GM21717 (cell line): ENCODE results near the gene MAGI2.

Experiments
- ATAC-seq: cut with Tn5 transposase; IDR thresholded peaks from one replicate; pipeline ENCODE4 v1.9.1; 2021; ENCODE audit warnings: mild to moderate bottlenecking, moderate library complexity; ENCODE audit not compliant: unreplicated experiment

MAGI2 gene

DNA sequence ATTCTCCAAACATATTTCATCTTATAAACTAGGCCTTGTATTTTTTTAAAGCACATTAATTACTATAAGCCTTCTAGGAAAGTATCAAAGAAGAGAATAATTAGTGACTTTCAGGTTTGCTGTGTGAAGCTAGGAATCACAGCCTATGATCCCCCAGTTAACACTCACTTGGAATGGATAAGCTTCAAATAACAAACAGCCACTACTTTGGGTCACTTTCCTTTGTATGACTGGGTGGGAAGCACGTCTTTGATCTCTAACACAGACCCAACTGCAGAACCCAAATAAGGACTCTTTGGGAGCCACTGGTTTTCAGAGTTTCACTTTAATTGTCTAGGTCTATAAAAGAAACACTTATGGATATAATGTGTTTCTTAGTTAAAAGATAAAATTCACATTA is 769.3 kb downstream of the MAGI2 start:
- no peak for ATAC-seq

- ATAC-seq: no peak
Observed at GRCh38 chr7:78683566-78683965, 769.9 kb downstream of the MAGI2 start.

GRCh38 chr7:78679112-78679876 is 774.2 kb downstream of the MAGI2 start:
- no peak for ATAC-seq

- ATAC-seq: no peak
Observed at GRCh38 chr7:78677391-78677790, 776.1 kb downstream of the MAGI2 start.

DNA sequence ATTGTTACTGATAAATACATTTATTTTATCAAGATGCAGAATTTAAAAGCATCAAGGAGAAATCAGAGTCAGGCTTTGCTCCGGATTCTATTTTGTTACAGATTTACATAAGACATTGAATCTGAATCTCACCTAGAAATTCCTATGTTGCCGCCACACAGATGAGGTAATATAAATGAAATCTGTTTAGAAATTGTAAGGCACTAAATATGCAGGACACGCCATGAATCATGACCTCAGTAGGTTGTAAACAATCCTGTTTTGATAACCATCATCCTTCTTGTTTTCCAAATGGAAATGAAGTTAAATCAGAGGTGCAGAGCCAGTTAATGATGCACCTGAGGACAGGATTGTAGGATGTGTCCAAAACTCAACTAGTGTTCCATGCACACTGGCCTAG is 778.0 kb downstream of the MAGI2 start:
- ATAC-seq: no peak

- ATAC-seq: no peak
Observed at GRCh38 chr7:78673272-78673671, 780.2 kb downstream of the MAGI2 start.

DNA sequence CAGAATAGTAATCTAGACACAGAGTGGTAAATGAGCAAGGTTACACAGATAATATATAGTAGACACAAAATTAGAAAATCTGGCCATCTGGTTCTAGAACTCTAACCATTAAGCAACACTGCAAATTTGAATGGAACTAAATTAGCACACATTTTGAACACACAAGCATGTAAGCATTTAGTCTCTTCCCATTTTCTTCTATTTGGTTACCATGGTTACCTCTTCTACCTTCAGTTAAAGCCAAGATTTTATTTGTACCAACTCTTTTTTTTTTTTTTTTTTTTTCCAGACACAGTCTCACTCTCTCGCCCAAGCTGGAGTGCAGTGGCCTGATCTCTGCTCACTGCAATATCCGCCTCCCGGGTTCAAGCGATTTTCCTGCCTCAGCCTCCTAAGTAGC is 790.5 kb downstream of the MAGI2 start:
- no peak for ATAC-seq

- no peak for ATAC-seq
Observed at GRCh38 chr7:78649976-78650375, 803.5 kb downstream of the MAGI2 start.

DNA sequence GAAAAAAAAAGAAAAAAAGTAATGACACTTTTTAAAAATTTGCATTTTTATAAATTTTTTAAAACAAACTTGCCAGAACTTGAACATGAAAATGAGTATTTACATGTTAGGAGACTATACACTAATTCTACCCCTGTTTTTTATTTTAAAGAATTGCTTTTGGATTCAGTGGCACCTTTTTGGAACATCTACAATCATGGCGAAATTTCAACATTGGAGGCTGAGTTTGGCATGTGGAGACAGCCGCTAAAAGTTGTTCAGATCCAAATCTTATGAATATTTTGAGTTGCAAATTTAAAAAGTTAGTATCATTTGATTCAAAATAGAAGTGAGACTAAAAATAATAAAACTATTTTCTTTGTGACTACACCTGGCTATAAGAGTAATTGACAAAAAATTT is 804.2 kb downstream of the MAGI2 start:
- no peak for ATAC-seq

DNA sequence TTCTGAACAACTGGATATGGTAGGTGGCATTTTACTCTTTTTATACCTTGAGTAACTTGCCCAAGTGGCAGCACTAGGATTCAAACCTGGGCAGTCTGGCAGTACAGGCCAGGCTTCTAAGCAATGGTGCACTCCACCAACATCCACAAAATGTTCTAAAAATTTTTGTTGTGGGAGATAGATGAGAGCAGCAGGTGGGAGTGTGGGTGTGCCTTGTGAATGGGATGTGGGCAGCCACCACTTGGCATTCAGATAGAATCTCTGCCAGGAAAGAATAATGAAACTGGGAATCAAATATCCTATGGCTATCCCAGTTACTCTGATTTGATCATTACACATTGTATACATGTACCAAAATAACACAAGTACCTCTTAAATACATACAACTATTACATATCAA is 810.7 kb downstream of the MAGI2 start:
- ATAC-seq: no peak

GRCh38 chr7:78638364-78638763 is 815.1 kb downstream of the MAGI2 start:
- ATAC-seq: no peak

DNA sequence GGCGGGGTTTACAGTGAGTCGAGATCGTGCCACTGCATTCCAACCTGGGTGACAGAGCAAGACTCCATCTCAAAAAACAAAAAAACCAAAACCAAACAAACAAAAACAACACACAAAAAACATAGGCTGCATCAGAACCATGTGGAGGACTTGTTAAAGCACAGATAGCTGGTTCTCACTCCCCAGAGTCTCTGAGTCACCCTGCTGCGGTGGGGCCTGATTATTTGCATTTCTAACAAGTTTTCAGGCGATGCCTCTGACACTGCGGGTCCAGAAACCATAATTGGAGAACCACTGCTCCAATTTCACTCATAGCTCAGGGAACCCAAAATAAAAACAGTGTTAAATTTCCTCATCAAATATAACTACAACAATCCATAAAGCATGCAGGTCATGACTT is 816.7 kb downstream of the MAGI2 start:
- no peak for ATAC-seq

GRCh38 chr7:78635026-78635793 is 818.3 kb downstream of the MAGI2 start:
- ATAC-seq: no peak

GRCh38 chr7:78634093-78634492 is 819.4 kb downstream of the MAGI2 start:
- no peak for ATAC-seq

DNA sequence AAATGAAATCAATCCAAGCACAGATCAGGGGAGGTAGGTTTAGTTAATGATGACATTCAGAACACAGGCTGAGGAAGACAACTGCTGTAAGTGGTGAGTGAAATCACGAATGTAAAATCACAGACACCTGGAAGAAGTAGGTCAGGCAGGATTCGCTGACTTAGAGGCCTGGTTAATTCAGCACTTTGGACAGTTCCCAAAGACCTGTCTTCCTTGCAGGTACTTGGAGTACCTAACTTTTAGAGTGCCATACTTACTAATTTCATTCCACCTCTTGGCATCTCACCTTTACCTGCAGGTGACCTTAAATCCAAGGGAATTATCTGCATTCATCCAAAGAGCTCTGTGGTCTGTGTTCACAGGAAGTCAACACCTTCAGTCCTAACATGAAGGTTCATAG is 832.5 kb downstream of the MAGI2 start:
- ATAC-seq: no peak

DNA sequence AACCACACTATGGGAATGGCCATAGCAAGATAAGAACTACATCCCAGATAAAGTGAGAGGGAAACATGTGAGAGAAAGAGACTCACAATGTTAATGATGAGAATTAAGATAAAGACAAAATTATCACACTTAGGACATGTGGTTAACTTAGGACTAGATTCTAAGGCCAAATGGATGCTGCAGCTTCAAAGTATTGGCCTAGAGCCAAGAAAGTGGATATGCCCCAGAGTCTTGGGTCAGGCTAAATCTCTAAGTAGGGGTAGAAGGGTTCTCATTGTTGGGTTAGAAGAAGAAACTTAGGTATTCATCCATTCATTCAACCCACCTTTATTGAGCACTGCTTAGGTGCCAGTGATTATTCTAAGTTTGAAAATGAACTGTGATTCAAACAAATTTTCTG is 836.9 kb downstream of the MAGI2 start:
- ATAC-seq: no peak

- no peak for ATAC-seq
Observed at GRCh38 chr7:78609281-78609680, 844.2 kb downstream of the MAGI2 start.

GRCh38 chr7:78607099-78607498 is 846.4 kb downstream of the MAGI2 start:
- no peak for ATAC-seq

- no peak for ATAC-seq
Observed at GRCh38 chr7:78605119-78605518, 848.3 kb downstream of the MAGI2 start.

DNA sequence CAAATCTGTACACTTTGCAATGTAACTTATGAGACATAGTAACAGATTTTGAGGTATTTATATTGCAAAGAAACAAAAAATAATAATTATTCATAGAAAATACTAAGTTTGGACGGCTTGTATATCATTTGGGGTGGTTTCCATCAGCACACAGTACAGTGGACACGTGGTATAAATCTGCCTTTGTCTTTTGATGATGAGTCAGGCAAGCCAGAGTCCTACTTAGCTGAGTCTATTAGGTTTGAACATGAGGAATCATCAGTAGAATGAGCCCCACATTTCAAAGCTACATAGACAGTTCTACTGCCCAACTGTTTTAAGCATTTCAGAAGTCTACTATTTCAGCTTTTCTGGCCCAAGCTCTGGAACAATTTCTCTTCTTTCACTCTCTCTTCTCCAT is 851.7 kb downstream of the MAGI2 start:
- no peak for ATAC-seq

- ATAC-seq: no peak
Observed at GRCh38 chr7:78594156-78594555, 859.3 kb downstream of the MAGI2 start.

DNA sequence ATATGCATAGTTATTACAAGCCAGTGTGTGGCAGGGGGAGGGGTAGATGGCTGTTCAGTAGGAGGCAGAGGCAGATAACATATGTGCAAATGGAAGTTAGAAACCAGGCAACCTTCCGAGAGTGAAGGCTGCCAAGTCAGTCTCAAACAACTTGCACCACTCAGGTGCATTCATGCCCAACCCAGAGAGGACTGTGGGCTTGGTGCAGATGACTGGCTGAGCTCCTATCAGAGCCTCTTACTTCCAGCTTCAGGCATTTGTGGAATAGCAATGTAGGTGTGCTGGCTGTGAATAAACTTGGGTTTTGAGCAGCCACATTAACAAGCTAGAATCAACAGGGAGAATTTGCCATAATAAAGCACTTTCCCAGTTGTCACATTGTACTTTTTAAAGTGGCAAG is 865.1 kb downstream of the MAGI2 start:
- no peak for ATAC-seq
